Mammary epithelial cell (primary cell): ENCODE data around the gene FGF4.
"Not testable (repeated sequence)": the region's sequence is repeated elsewhere in the genome, so short reads cannot be mapped to it uniquely, and the experiment has no call there.

Experiments
- EZH2 ChIP-seq: IDR thresholded peaks from 2 replicates; pipeline ENCODE4 v1.6.1; 2012; ENCODE audit warnings: low read length, inconsistent platforms, borderline replicate concordance
- TF ChIP-seq, protein P1 (sequence below), 2 donors: IDR thresholded peaks in 1 of 2; conservative IDR thresholded peaks in 1 of 2; 2 replicates each; pipeline ENCODE4 v1.5.1; 2011 to 2012; ENCODE audit warnings: inconsistent platforms in 2 of 2, low read length in 2 of 2, mild to moderate bottlenecking in 2 of 2, control low read depth in 1 of 2, low read depth in 1 of 2; ENCODE audit not compliant: insufficient read depth in 1 of 2; ENCODE audit errors: extremely low read depth in 1 of 2

DNA sequence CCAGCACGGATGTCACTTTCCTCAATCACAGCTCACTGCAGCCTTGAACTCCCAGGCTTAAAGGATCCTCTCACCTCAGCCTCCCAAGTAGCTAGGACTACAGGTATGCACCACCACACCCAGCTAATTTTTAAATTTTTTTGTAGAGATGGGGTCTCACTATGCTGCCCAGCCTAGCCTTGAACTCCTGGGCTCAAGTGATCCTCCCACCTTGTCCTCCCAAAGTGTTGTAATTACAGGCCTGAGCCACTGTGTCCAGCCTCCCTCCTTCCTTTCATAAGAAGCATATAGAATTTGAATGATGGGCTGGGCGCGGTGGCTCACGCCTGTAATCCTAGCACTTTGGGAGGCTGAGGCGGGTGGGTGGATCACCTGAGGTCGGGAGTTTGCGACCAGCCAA, 10.2 kb downstream of the FGF4 start:
- TF ChIP-seq, protein P1, sequence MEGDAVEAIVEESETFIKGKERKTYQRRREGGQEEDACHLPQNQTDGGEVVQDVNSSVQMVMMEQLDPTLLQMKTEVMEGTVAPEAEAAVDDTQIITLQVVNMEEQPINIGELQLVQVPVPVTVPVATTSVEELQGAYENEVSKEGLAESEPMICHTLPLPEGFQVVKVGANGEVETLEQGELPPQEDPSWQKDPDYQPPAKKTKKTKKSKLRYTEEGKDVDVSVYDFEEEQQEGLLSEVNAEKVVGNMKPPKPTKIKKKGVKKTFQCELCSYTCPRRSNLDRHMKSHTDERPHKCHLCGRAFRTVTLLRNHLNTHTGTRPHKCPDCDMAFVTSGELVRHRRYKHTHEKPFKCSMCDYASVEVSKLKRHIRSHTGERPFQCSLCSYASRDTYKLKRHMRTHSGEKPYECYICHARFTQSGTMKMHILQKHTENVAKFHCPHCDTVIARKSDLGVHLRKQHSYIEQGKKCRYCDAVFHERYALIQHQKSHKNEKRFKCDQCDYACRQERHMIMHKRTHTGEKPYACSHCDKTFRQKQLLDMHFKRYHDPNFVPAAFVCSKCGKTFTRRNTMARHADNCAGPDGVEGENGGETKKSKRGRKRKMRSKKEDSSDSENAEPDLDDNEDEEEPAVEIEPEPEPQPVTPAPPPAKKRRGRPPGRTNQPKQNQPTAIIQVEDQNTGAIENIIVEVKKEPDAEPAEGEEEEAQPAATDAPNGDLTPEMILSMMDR (conservative IDR thresholded peaks at IDR 0.05 in 1 of 2, IDR thresholded peaks at IDR 0.05 in 1 of 2; ENCODE audit: extremely low read depth in 1 of 2, insufficient read depth in 1 of 2, low read depth in 1 of 2, low read length in 2 of 2): not testable (repeated sequence)
- TF ChIP-seq EZH2: not testable (repeated sequence)
